CD4-positive, alpha-beta T cell treated with Interleukin-2 at 100 ng/mL for 4 hours (primary cell): Measurements from ENCODE around the gene MTTP.

Source experiments
- DNase-seq: peaks from one replicate; pipeline ENCODE4 v3.0.0-alpha.2; 2020; ENCODE audit warnings: low spot score

MTTP gene

GRCh38 chr4:99670409-99671073 is 95.9 kb downstream of the MTTP start:
- DNase-seq = no peak
